ENCODE results near the gene TTN. TPM values are rescaled to one million over a fixed set of nuclear protein-coding genes. Genes with fewer than 3 reads are reported as not detected.

Gene TTN
- total RNA-seq, 1 donor from 2014 or later, result under 0.01 TPM

DNA sequence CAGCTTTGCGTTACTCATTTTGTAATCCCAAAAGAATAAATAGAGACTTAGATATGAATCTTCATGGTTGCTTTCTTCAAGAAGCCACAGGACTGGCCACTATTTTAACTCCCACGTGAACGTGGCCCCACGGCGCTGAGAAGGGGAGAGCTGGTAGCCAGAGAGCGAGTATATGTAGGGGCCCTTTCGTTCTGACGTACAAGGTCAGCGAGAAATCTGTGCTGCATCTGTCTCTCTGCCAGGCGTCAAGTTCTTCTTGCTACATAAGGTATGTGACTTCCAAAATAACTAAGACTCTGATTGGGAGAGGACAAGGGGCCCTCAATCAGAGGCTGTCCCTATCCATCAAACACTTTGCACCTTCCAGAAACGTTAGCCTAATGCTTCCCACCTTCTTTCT lies 177.8 kb downstream of the TTN start:
- TF ChIP-seq, protein P1, sequence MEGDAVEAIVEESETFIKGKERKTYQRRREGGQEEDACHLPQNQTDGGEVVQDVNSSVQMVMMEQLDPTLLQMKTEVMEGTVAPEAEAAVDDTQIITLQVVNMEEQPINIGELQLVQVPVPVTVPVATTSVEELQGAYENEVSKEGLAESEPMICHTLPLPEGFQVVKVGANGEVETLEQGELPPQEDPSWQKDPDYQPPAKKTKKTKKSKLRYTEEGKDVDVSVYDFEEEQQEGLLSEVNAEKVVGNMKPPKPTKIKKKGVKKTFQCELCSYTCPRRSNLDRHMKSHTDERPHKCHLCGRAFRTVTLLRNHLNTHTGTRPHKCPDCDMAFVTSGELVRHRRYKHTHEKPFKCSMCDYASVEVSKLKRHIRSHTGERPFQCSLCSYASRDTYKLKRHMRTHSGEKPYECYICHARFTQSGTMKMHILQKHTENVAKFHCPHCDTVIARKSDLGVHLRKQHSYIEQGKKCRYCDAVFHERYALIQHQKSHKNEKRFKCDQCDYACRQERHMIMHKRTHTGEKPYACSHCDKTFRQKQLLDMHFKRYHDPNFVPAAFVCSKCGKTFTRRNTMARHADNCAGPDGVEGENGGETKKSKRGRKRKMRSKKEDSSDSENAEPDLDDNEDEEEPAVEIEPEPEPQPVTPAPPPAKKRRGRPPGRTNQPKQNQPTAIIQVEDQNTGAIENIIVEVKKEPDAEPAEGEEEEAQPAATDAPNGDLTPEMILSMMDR (IDR thresholded peaks at IDR 0.05; ENCODE audit: insufficient read depth, low read length, poor library complexity, severe bottlenecking), result no peak
- Histone ChIP-seq H3K4me3 (ENCODE audit: low read depth, low read length) (no peak overlapping the region), H3K36me3 (ENCODE audit: control insufficient read depth, insufficient read depth, low read length) (no peaks in the 10 kb centered on the region), H3K27me3 (ENCODE audit: control insufficient read depth, insufficient read depth, low read length) (no peaks in the 10 kb centered on the region)
- no peak for DNase-seq (ENCODE audit: low read depth)

DNA sequence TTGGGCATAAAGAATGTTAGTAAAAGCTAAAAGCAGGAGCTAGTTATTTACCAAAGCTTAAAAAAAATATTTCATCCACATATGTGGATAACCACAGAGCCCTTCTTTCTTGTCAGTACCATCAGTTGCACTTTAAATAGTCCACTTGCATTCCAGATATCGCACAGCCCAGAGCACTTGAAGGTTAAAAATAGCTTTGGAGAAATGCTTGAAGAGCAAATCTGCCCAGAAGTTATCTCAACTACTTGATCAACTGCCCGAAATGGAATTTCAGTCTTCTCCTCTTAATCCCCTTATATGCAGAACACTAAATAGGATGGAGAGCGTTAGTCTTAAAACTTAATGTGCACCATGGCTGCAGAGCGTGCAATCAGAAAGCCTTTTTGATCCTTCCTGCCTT lies 178.6 kb downstream of the TTN start:
- H3K36me3 ChIP-seq (ENCODE audit: control insufficient read depth, insufficient read depth, low read length), result no peaks in the 10 kb centered on the region
- H3K4me3 ChIP-seq (ENCODE audit: low read depth, low read length), result no peak overlapping the region
- TF ChIP-seq, protein P1 (IDR thresholded peaks at IDR 0.05; ENCODE audit: insufficient read depth, low read length, poor library complexity, severe bottlenecking), result no peak
- no peak for DNase-seq (ENCODE audit: low read depth)
- H3K27me3 ChIP-seq (ENCODE audit: control insufficient read depth, insufficient read depth, low read length), result no peaks in the 10 kb centered on the region

DNA sequence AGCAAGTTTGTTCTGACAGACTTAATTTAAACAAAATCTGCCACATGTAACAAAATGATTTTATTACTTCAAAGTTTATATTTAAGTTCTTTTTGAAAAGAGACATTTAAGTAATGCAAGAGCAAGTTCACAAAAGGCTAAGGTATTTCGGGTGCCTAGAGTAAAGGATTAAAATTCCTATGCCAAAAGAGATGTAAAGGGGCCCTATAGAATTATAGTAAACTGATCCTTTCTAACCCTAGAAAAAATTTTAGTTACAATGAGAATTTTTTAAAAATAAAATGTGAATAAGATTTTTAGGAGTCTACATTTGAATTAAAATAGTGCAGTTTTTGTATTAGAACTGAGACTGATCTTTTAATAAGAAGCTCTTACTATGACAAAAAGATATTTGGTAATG lies 179.8 kb downstream of the TTN start:
- no peaks in the 10 kb centered on the region for H3K36me3 ChIP-seq (ENCODE audit: control insufficient read depth, insufficient read depth, low read length)
- DNase-seq (ENCODE audit: low read depth), result no peak
- H3K4me3 ChIP-seq (ENCODE audit: low read depth, low read length), result no peak overlapping the region
- TF ChIP-seq, protein P1 (IDR thresholded peaks at IDR 0.05; ENCODE audit: insufficient read depth, low read length, poor library complexity, severe bottlenecking), result no peak
- no peaks in the 10 kb centered on the region for H3K27me3 ChIP-seq (ENCODE audit: control insufficient read depth, insufficient read depth, low read length)

DNA sequence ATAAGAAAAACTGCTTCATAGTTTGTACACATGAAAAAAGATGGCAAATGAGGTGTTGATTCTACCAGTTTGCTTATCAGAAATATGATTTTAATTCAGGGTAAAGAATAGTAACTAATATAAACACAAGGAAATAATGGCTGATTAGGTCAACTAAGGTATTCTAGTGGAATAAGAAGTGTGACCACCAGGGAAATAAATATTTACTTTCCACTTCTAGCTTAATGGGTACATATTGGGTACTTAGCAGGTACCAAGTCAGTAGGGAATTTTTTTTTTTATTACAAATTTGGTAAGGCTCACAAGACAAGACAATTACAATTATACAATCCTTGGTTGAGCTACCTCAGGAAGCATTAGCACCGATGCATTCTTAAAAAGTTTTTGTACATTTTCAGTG lies 191.3 kb downstream of the TTN start:
- no peaks in the 10 kb centered on the region for H3K36me3 ChIP-seq (ENCODE audit: control insufficient read depth, insufficient read depth, low read length)
- no peak for DNase-seq (ENCODE audit: low read depth)
- TF ChIP-seq, protein P1 (IDR thresholded peaks at IDR 0.05; ENCODE audit: insufficient read depth, low read length, poor library complexity, severe bottlenecking), result no peak
- H3K27me3 ChIP-seq (ENCODE audit: control insufficient read depth, insufficient read depth, low read length), result no peaks in the 10 kb centered on the region
- no peak overlapping the region for H3K4me3 ChIP-seq (ENCODE audit: low read depth, low read length)

DNA sequence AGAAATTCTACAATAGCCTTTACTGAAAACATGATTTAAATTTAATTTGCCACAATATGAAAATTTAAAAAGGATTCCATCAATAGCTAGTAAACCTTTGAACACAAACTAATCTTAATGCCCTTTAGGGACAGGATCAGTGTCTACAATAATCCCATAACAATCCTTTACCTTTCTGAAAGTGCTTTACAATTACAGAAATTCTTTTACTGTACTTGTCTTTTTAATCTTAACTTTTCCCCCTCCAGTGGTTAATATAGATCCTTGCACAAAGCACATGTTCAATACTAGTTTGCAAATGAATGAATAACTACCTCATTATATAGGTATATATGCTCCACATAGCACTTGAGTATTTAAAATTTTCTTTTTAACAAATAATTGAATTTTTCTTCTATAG lies 204.3 kb downstream of the TTN start:
- TF ChIP-seq, protein P1 (IDR thresholded peaks at IDR 0.05; ENCODE audit: insufficient read depth, low read length, poor library complexity, severe bottlenecking), result no peak
- no peaks in the 10 kb centered on the region for H3K27me3 ChIP-seq (ENCODE audit: control insufficient read depth, insufficient read depth, low read length)
- DNase-seq (ENCODE audit: low read depth), result no peak
- no peak overlapping the region for H3K4me3 ChIP-seq (ENCODE audit: low read depth, low read length)
- H3K36me3 ChIP-seq (ENCODE audit: control insufficient read depth, insufficient read depth, low read length), result no peaks in the 10 kb centered on the region

DNA sequence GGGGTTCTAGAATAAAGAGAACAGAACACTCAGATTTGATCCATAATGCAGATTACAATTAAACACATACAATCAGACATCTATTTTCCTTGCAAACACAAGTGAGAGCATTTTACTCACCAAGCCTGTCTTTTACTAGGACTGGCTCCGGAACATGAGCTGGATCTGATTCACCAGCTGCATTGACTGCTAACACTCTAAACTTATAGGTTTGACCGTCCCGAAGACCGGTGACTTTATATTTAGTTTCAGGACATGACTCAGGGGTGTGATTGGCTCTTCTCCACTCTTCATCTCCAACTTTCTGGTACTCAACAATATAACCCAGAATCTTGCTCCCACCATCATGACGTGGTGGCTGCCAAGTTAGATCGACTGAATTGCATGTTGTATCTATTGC lies 214.6 kb downstream of the TTN start:
- no peak for DNase-seq (ENCODE audit: low read depth)
- H3K36me3 ChIP-seq (ENCODE audit: control insufficient read depth, insufficient read depth, low read length), result no peaks in the 10 kb centered on the region
- H3K27me3 ChIP-seq (ENCODE audit: control insufficient read depth, insufficient read depth, low read length), result no peaks in the 10 kb centered on the region
- no peak overlapping the region for H3K4me3 ChIP-seq (ENCODE audit: low read depth, low read length)
- TF ChIP-seq, protein P1 (IDR thresholded peaks at IDR 0.05; ENCODE audit: insufficient read depth, low read length, poor library complexity, severe bottlenecking), result no peak

All from kidney epithelial cell (primary cell).